DND-41 (cell line): Measurements from ENCODE around the gene CTBP2.

ENCODE experiments used
- ATAC-seq: fragments of 200-7000 bp; cut with Tn5 transposase; 3 replicates; pipeline ENCODE4 v1.9.1; 2021; ENCODE audit warnings: low read depth; ENCODE audit not compliant: insufficient read depth
- DNase-seq: peaks from one replicate; pipeline ENCODE4 v3.0.0-alpha.2; 2020
- H2AFZ ChIP-seq: 2 replicates; pipeline ENCODE4 v1.6.0; 2012; ENCODE audit warnings: low read depth, low read length
- H3K27ac ChIP-seq: 2 replicates; pipeline ENCODE4 v1.5.1; 2012; ENCODE audit warnings: low read length, inconsistent platforms
- H3K27me3 ChIP-seq: fragments of 200-600 bp; sonication (generic); 2 replicates; pipeline ENCODE4 v1.6.0; 2012; ENCODE audit warnings: low read length, mild to moderate bottlenecking, inconsistent platforms; ENCODE audit not compliant: insufficient read depth, poor library complexity
- H3K36me3 ChIP-seq: 2 replicates; pipeline ENCODE4 v1.5.1; 2012; ENCODE audit warnings: low read length, inconsistent platforms; ENCODE audit not compliant: insufficient read depth
- H3K4me1 ChIP-seq: 2 replicates; pipeline ENCODE4 v1.5.1; 2012; ENCODE audit warnings: mild to moderate bottlenecking, low read length; ENCODE audit not compliant: insufficient read depth
- H3K4me2 ChIP-seq: 2 replicates; pipeline ENCODE4 v1.6.0; 2012; ENCODE audit warnings: mild to moderate bottlenecking, moderate library complexity, low read length, inconsistent platforms; ENCODE audit not compliant: insufficient read depth
- H3K4me3 ChIP-seq, 2 experiments: fragments of 200-600 bp in 1 of 2; shearing (Covaris generic) in 1 of 2; 2 replicates each; pipeline ENCODE4 v1.5.1; 2012 to 2016; ENCODE audit warnings: inconsistent platforms in 2 of 2, low read length in 2 of 2, mild to moderate bottlenecking in 2 of 2, low read depth in 1 of 2, moderate library complexity in 1 of 2
- H3K79me2 ChIP-seq: 2 replicates; pipeline ENCODE4 v1.6.0; 2012; ENCODE audit warnings: low read length, inconsistent platforms; ENCODE audit not compliant: insufficient read depth
- H3K9ac ChIP-seq: 2 replicates; pipeline ENCODE4 v1.6.0; 2012; ENCODE audit warnings: low read depth, mild to moderate bottlenecking, inconsistent platforms, low read length, moderate library complexity
- H3K9me3 ChIP-seq: 2 replicates; pipeline ENCODE4 v1.5.1; 2012; ENCODE audit warnings: low read length, moderate library complexity, mild to moderate bottlenecking, inconsistent platforms; ENCODE audit not compliant: insufficient read depth, severe bottlenecking
- H4K20me1 ChIP-seq: 2 replicates; pipeline ENCODE4 v1.6.0; 2012; ENCODE audit warnings: low read length; ENCODE audit not compliant: insufficient read depth
- EZH2 ChIP-seq: IDR thresholded peaks from 3 replicates; pipeline ENCODE4 v1.6.1; 2012; ENCODE audit warnings: borderline replicate concordance, low read depth, mild to moderate bottlenecking, moderate library complexity, low read length, inconsistent platforms; ENCODE audit not compliant: severe bottlenecking
- TF ChIP-seq, protein P1 (sequence below): IDR thresholded peaks from 2 replicates; pipeline ENCODE4 v1.5.1; 2012; ENCODE audit warnings: borderline replicate concordance, low read length, moderate library complexity, mild to moderate bottlenecking; ENCODE audit not compliant: poor library complexity, severe bottlenecking; ENCODE audit errors: extremely low read depth

The CTBP2 gene

GRCh38 chr10:125153703-125154490 is 6.5 kb downstream of the CTBP2 start:
- H4K20me1 ChIP-seq, result peaks cover 83% of the 10 kb centered on the region
- ATAC-seq (no peak), DNase-seq (no peak)
- H2AFZ ChIP-seq, result no peak overlapping the region
- H3K4me2 ChIP-seq, result no peak overlapping the region
- peaks cover 12% of the 10 kb centered on the region for H3K36me3 ChIP-seq
- H3K79me2 ChIP-seq, result peaks cover 99% of the 10 kb centered on the region
- no peak overlapping the region for H3K9ac ChIP-seq
- no peaks in the 10 kb centered on the region for H3K9me3 ChIP-seq
- H3K27me3 ChIP-seq, result peaks cover 2% of the 10 kb centered on the region
- no peak for TF ChIP-seq EZH2
- H3K4me3 ChIP-seq, result no peak overlapping the region
- H3K27ac ChIP-seq, result no peak overlapping the region
- peaks cover 20% of the 10 kb centered on the region for H3K4me1 ChIP-seq

DNA sequence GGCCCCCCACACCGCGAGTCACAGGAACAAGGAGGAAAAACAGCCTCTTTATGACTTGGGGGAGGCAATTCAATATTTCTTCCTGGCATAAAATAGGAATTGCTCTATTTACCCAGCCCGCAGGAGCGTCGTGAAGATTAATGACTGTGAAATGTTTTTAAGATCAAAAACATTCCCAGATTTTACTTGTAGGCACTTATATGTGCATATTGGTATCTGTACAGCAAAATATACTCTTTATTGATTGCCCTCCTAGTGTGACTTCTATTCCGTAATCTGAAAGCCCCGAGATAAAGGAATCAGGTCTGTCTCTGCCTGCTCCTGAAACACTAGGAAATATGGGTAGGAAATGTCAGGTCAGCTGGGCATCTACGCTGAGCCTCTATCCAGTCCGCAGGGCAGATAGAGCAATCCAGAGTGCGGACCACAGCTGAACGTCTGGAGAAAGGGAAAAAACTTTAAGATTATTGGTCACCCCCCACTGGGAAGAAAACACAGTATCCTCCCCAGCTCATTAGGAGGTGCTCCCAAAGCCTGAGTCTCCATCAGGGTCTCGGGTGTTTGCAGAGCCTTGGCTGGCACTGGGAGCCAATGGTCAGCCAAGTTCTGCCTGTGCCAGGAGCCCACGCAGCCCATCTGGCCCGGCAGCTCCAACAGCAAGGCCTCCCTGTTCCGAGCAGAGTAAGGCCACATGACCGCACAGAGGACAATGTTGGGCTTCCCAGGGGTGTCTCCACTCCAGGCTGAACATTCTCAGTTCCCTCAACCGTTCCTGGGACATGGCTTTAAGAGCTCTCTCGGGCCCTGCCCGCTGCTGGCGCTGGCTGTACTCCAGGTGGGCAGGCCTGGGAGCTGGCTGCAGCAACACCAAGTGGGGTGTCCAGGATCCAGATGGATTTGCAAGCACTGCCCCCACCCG is 7.7 kb downstream of the CTBP2 start:
- H3K4me1 ChIP-seq, result peaks cover 12% of the 10 kb centered on the region
- H3K4me2 ChIP-seq, result no peak overlapping the region
- peaks cover 12% of the 10 kb centered on the region for H3K36me3 ChIP-seq
- peaks cover 98% of the 10 kb centered on the region for H3K79me2 ChIP-seq
- peaks cover 2% of the 10 kb centered on the region for H3K27me3 ChIP-seq
- no peak overlapping the region for H3K27ac ChIP-seq
- H3K9me3 ChIP-seq, result no peaks in the 10 kb centered on the region
- no peak for TF ChIP-seq EZH2
- TF ChIP-seq, protein P1, sequence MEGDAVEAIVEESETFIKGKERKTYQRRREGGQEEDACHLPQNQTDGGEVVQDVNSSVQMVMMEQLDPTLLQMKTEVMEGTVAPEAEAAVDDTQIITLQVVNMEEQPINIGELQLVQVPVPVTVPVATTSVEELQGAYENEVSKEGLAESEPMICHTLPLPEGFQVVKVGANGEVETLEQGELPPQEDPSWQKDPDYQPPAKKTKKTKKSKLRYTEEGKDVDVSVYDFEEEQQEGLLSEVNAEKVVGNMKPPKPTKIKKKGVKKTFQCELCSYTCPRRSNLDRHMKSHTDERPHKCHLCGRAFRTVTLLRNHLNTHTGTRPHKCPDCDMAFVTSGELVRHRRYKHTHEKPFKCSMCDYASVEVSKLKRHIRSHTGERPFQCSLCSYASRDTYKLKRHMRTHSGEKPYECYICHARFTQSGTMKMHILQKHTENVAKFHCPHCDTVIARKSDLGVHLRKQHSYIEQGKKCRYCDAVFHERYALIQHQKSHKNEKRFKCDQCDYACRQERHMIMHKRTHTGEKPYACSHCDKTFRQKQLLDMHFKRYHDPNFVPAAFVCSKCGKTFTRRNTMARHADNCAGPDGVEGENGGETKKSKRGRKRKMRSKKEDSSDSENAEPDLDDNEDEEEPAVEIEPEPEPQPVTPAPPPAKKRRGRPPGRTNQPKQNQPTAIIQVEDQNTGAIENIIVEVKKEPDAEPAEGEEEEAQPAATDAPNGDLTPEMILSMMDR, result no peak
- H3K9ac ChIP-seq, result no peak overlapping the region
- no peak overlapping the region for H2AFZ ChIP-seq
- no peak for DNase-seq
- ATAC-seq, result no peak
- no peak overlapping the region for H3K4me3 ChIP-seq
- H4K20me1 ChIP-seq, result peaks cover 94% of the 10 kb centered on the region

- Histone ChIP-seq H3K9ac (no peak overlapping the region), H2AFZ (no peak overlapping the region), H3K79me2 (peaks cover 98% of the 10 kb centered on the region), H3K4me1 (peaks cover 3% of the 10 kb centered on the region; the same call in 1 of the 2 replicates), H3K4me2 (no peak overlapping the region), H3K27me3 (no peaks in the 10 kb centered on the region), H3K9me3 (no peaks in the 10 kb centered on the region), H3K36me3 (peaks cover 12% of the 10 kb centered on the region), H3K27ac (no peak overlapping the region), H4K20me1 (peaks cover 93% of the 10 kb centered on the region), H3K4me3 (no peak overlapping the region)
- no peak for TF ChIP-seq EZH2
- TF ChIP-seq, protein P1, result no peak
- DNase-seq, result no peak
- ATAC-seq, result no peak
Measured at GRCh38 chr10:125151553-125152449, 8.6 kb downstream of the CTBP2 start.
